HG03175 (cell line): ENCODE data around the gene ASB8.
"Not testable (repeated sequence)": the region's sequence is repeated elsewhere in the genome, so short reads cannot be mapped to it uniquely, and the experiment has no call there.

Experiments
- ATAC-seq: cut with Tn5 transposase; IDR thresholded peaks from one replicate; pipeline ENCODE4 v1.9.1; 2021; ENCODE audit warnings: mild to moderate bottlenecking, moderate library complexity; ENCODE audit not compliant: unreplicated experiment

The ASB8 gene

DNA sequence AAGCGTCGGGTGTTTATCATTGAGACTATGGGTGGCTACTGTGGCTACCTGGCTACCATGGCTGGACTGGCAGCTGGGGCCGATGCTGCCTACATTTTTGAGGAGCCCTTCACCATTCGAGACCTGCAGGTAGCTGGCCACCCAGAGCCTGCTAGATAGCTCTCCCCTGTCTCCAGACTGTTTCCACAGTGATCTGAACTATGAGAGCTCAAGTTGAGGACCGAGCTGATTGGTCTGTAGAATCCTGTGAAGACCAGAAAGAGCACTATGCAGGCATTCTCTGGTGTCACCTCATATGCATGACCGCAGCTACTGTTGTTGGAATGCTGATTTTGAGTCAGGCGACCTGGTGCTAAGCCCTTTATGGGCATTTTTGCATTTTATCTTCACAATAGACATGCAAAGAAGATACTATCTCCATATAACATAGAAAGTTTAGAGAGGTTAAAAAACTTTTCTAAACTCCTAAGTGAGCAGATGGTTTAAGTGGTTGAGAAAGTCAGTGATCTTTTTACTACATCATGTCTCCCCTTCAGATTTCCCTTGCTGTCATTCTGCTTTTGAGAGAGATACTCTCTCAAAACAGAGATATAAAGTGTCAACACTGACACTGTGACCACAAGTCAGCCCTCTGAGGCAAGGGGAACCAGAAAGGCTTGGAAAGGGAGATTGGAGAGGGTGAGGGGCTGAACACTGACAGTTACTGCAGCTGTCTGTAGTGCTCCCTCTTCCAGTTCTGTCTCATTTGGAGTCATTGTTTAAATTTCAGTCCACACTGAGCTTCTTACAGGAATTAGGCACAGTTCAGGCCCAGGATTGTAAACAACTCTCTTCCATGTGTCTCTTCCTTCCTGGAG, 14.3 kb downstream of the ASB8 start:
- no peak for ATAC-seq

DNA sequence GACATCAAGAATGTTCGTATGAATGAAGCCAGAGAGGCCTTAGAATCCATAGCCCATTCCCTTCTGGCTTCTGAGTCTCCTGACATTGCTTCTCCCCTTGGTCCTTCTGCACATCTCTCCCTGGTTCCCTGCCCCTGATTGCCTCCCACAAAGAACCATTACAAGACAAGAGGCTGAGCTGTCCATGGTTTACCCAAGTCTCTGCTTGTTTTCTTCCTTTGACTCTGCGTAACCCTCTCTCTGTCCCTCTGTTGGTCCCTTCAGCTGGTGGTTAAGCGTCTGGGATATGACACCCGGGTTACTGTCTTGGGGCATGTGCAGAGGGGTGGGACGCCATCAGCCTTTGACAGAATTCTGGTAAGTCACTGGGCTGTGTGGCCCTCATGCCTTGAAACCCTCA, 22.3 kb downstream of the ASB8 start:
- ATAC-seq = no peak

DNA sequence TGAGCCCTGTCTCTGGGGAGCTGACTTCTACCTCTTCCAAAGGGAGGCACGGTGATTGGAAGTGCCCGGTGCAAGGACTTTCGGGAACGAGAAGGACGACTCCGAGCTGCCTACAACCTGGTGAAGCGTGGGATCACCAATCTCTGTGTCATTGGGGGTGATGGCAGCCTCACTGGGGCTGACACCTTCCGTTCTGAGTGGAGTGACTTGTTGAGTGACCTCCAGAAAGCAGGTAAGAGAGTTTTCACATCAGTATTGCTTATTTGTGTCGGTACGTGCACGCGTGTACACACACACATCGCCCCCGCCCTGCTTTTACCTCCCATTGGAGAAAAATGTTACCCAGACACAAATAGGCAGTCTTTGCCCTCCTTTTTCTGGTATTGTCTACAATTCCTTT, 24.5 kb downstream of the ASB8 start:
- no peak for ATAC-seq

DNA sequence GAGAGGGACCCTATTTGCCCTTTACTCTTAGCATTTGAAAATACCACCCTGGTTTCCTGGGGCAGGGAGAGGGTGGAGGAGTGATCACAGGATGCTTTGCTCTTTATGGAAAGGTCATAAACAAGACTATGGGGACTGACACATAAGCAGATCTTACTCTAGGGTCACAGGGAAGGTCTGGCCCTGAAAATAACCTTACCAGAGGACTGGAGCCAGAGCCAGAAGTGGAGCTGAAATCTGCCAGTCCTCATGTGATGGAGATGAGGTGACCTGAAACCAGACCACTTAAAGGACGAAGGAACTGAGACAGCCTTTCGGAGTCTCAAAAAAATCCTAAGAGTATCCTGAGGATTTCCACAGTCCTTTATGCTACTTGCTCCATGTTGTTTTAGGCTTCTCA, 25.8 kb downstream of the ASB8 start:
- no peak for ATAC-seq

DNA sequence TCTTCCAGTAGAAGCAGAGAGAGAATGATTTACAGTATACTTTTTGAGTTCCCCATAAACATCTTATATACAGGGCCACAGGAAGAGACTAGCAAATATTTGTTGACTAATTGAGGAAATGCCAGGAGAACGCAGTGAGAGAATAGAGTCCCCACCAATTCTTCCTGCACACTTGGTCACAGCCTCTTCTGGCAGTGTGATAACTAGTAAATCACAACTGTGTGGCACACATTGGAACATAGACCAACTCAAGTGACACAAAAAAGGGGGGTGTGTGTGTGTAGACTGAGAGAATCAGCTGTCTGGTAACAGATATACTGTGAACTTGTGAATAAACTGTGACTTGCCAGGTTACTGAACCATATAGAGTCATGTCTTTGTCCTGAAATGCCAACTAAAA, 27.9 kb downstream of the ASB8 start:
- no peak for ATAC-seq

DNA sequence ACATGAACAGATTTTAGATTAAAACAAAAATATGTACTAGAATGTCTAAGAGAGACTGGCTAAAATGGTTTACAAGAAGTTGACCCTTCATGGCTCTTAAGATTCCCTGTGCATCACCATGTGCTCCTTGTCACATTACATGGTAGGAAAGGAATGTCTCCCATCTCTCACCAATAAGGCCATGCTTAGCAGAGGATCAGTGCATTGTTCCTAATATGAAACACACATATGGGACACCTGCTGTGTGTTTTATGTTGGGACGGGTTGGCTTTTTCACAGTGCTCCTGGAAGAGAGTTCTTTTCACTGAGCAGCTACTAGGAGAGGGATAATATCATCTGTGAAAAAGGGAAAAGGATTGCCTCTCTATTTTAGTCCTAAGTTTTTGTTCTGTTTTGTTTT, 28.5 kb downstream of the ASB8 start:
- no peak for ATAC-seq

DNA sequence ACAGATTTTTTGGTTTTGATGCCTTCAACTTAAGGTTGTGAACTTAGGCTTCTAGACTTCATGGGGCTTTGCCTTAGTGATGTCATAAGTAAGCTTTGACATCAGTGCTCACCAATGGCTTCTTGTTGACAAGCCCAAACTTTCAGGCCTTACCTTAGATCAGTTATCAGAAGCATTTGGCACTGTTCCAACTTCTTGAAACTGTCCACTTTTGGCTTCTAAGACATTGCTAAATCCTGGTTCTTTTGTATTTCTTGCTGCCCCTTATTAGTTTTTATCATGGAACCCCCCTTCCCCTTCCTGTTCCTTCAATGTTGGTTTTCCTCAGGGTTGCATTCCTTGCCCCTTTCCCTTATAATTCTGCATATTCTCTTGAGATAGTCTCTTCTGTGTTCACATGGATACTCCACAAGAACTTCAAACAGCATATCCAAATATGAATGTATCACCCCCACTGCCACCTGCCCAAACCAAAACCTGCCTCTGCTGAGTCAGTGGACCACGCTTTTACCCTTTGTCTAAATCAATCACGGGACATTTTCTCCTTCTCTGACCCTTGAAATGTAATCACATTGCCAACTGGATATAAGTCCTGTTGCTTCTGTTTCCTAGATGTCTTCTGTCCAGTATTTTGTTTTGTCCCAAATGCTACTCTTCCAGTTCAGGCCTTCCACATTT, 30.2 kb downstream of the ASB8 start:
- no peak for ATAC-seq

DNA sequence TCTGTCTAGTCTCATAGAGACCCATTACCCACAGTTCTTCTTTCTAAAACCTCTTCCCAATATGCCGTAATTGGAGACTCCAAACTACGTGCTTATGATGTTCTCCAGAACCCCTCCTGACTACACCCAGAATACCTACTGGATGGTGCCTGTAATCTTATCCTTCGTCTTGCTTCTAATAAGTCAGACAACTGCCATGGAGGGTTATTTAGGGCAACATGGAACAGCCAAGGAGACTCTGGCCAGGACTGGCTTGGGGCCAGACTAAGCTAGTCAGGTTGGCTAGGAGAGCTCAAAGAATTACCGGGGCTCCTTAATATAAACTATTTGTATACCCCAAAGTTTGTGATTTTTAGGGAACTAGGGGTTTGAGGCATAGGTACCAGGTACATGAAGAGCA, 31.3 kb downstream of the ASB8 start:
- no peak for ATAC-seq

DNA sequence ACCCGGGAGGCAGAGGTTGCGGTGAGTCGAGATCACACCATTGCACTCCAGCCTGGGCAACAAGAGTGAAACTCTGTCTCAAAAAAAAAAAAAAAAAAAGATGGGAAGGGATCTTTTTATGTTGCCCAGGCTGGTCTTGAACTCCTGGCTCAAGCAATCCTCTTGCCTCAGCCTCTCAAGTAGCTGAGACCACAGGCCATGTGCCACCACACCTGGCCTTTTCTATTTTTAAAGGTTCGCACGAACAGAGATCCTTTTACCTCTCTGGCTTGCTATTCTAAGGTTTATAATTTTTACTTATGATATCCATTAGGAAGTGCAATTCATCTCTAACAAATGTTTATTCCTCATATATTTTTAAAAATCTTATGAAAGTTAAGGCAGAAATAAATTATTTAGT, 31.8 kb downstream of the ASB8 start:
- ATAC-seq = not testable (repeated sequence)

DNA sequence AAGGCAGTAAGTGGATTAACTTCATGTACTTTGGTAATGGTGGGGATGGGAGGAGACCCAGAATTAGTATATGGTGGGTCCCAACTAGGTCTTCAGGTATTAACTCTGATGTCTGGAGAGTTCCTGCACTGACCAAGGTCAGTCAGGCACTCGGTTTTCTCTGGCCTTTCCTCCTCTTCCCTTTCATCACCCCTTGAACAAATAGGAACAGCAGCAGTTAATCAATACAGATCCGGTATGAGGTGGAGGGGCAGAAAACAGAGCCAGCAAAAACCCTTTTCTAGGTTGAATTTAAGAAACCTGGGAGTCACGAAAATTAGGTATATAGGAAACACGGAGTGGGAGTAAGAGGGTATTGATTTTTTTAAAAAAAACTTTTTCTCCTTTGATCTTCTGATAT, 34.1 kb downstream of the ASB8 start:
- ATAC-seq = no peak

DNA sequence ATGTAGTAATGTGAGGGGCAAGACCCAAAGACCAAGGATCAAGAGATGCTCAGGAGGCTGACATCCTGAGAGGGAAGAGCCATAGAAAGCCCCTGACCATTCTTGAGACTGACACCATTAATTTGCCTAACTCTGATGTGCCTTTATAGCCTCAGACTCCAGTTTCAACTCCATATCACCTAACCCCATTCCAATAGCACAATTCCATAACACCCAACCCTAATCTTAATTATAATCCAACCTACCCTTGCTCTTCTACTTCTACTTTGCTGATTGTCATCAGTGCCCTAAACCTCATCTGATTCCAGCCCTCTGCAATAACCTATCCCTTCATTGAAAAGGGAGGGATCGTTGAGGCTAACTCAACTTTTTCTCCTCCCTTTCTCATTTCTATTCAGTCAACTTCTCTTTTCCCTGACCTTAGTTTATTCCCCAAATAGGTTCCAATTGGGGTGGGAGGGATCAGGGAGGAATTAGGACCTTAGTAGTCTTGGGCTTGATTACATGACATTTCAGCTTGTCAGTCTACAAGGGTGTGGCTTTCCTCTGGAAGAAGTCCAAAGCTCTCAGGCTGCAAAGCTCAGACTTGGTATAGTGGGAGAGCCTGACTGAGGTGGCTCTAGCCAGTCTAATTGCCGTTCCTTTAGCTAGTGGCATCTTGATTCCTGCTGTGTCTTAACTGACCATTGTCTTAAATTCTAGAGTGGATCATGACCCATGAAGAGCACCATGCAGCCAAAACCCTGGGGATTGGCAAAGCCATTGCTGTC, 35.1 kb downstream of the ASB8 start:
- ATAC-seq = no peak

DNA sequence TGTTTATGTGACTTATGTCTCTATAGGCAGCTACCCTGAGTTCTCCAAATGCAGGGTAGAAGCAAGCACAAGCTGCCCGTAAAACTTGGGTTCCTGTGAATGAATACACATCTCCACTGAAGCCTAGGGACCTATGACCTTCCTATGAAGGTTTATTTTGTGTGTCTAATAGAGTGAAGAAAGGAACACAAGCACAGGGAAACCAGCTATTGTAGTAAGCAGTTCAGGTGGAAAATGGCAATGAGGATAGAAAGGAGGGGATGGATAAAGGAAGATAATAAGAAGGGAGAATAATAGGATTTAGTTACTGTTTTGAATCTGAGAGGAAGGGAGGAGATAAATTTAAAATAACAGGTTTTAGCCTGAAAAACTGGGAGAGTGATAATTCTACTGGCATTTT, 35.8 kb downstream of the ASB8 start:
- no peak for ATAC-seq

DNA sequence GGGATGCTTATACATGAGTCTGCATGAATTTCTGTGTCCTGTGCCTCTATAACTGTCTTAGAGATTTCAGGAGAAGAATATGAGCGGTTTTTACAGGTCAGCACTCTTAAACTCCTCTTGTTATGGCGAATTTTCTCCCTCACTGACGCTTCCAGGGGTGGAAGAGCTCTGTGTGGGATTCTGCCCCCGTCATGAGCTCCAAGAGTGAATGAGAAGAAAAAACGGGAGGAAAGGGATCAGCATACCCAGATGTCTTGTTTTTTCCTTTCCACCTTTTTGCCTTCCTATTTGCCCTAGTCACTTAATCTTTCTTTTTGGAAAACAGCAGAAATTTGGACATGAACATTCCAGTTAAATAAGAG, 37.5 kb downstream of the ASB8 start:
- ATAC-seq = no peak

DNA sequence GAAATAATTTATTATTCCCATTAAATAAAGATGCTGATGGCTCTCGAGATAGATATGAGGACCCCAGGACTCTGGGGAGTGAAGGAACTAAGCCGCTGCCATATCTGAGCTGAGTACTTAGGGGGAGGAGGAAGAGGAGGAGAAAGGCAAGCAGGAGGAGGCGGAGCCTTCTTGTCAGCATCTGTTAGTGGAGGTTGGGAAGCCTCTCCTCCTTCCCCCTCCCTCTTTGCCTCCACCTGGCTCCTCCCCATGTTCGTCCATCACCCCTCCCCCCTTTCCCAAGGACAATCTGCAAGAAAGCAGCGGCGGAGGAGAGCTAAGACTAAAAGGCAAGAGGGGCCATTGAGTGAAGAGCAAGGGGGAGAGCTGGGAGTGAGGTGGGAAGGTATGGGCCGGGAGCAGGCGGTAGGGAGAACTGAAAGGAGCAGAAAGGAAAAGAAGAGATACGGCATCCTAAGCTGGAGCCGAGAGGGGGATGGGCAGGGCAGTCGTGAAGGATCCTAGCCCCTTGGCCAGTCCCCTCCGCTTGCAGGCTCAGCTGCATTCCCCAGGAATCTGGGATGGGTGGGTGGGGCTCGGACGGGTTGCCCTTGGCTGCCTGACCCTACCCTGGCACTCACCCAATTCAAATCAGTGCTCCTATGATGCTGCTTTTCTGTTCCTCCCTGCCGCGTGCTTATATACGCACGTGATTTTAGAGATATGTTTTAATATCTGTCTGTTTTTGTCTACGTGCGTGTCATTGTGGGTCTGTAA, 38.1 kb downstream of the ASB8 start, which contains the start of gene PFKM:
Gene PFKM (plus strand): TSS at position 287 of the 756 bp plus-strand sequence. CDS start 3,411 bp downstream, outside the sequence.
- peak; percentile 99 for ATAC-seq

DNA sequence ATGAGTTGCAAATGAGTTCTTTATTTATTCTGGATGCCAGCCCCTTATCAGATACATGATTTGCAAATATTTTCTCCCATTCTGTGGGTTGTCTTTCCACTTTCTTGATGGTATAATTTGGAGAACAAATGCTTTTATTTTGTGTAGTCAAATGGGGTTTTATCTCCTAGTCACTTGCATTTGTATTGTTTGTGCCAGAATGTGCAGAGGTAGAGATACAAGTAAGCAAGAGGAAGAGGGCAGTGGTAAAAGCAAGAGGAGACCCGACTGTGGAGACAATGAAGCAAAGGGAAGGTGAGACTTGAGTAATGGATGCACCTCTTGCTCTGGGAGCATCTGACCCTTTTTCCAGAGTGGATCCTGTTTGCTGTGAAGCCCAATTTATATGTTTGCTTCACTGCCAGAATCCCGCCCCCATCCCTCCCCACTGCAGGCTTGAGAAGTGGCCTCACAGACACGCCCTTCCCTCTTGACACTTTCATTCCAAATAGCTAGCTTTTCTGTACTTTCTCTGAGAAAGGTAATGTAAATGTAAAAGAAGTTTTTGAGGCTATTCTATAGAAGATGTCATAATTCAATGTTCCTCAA, 38.9 kb downstream of the ASB8 start:
- no peak for ATAC-seq

DNA sequence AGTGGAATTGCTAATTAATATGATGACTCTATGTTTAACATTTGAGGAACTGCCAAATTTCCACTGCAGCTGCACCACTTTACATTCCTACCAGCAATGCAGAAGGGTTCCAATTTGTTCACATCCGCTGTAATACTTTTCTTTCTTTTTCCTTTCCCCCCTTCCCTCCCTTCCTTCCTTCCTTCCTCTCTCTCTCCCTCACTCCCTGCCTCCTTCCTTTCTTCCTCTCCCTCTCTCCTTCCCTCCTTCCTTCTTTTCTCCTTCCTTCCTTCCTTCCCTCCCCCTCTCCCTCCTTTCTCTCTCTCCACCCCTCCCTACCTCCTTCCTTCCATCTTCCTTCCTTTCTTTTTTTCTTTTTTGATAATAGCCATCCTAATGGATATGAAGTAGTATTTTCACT, 41.4 kb downstream of the ASB8 start:
- ATAC-seq = no peak

DNA sequence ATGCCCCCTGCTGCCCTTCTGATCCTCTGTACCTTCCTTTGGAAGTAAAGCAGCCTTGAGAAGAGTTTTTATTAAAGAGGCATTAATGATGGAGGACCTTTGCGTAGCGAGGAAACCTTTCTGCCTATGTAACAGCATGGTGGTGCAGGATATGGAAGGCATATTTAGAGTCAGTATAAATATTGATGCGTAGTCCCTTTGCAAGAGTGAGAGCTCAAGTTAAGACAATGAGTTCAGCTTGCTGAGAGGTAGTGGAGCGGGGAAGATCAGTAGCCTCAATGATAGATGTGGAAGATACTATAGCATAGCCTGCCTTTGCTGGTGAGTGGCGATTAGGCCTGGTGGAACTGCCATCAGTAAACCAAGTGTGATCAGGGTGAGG, 46.0 kb downstream of the ASB8 start:
- not testable (repeated sequence) for ATAC-seq

DNA sequence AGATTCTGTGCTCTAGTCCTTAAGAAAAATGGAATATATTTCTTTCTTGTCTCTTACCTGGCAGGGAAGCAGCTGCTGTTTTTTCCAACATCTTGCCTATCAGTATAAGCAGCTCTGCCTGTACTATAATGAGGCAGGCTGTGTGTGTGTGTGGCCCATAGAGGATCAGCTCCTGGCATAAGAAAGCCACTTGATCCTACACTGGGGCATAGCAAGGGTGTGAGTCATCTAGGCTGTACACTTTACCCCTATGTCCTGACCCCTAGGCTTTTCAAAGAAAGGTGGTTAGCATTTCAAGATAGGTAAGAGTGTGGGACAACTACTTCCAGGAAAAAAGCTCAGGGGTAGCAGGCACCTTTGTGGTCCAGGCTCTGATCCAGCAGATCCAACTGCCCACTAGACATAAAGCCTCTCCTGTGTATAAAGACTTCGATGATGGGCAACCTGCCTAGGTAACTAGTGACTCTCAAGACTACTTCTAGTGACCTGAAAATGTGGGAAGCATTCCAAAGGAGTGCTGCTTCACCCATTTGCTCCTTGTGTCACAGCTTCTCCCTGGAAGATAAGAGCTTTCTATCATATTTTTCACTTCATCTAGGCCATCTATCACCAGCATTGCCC, 46.5 kb downstream of the ASB8 start:
- ATAC-seq = no peak

DNA sequence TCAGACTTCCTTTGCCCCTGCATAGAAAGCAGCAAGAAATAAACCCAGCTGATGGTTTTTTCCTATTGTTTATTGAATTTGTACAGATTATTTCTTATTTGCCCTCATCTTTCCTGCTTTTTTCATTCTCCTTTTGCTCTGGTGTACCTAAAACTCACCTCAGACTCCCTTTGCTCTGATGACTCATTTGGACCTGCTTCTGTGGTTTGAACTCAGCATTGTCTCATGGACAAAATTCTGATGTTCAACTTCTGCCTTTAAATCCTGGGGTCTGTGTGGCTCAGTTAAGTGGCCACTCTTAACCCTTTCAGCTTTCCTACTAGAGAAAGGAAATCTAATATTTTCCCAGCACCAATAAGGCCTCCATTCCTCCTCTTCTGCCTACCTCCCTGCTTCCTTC, 47.9 kb downstream of the ASB8 start:
- no peak for ATAC-seq
